Cardiac fibroblast (primary cell): ENCODE measurements around the gene CLN5.

Source experiments
- DNase-seq, 2 donors: peaks; one replicate each; pipeline versions ENCODE4 v3.0.0 to v3.0.0-alpha.2; 2010; ENCODE audit warnings: low read depth in 2 of 2
- H3K4me3 ChIP-seq, 2 donors: replicated peaks in 1 of 2; 1 replicate in 1 of 2; 2 replicates in 1 of 2; pipeline ENCODE4 v1.5.1; 2011; ENCODE audit warnings: low read depth in 2 of 2, low read length in 2 of 2, mild to moderate bottlenecking in 2 of 2, moderate library complexity in 1 of 2
- CTCF ChIP-seq: IDR thresholded peaks from one replicate; pipeline ENCODE4 v1.5.1; 2011; ENCODE audit warnings: low read depth, mild to moderate bottlenecking, low read length, inconsistent platforms

Gene CLN5

GRCh38 chr13:77038907-77039480 is 47.1 kb downstream of the CLN5 start:
- DNase-seq: no peak
- H3K4me3 ChIP-seq: no peak overlapping the region

GRCh38 chr13:77040076-77040475 is 48.2 kb downstream of the CLN5 start:
- no peak for TF ChIP-seq CTCF
- H3K4me3 ChIP-seq: no peak overlapping the region
- no peak for DNase-seq

More at GRCh38 chr13:77038907-77039480, 47.1 kb downstream of the CLN5 start:
- TF ChIP-seq CTCF: no peak

GRCh38 chr13:77040835-77041234 is 49.0 kb downstream of the CLN5 start:
- no peak for TF ChIP-seq CTCF

GRCh38 chr13:77042566-77043177 is 50.8 kb downstream of the CLN5 start:
- no peak for DNase-seq
- TF ChIP-seq CTCF: no peak
- H3K4me3 ChIP-seq: no peak overlapping the region

More at GRCh38 chr13:77040835-77041234, 49.0 kb downstream of the CLN5 start:
- DNase-seq: no peak
- H3K4me3 ChIP-seq: no peak overlapping the region

GRCh38 chr13:77047649-77048343 is 55.9 kb downstream of the CLN5 start:
- TF ChIP-seq CTCF: no peak
- no peak overlapping the region for H3K4me3 ChIP-seq
- DNase-seq: no peak

GRCh38 chr13:77048681-77049080 is 56.8 kb downstream of the CLN5 start:
- no peak for TF ChIP-seq CTCF
- DNase-seq: no peak
- no peak overlapping the region for H3K4me3 ChIP-seq
